Vagina (tissue), 2 donors: Measurements from ENCODE around the gene FAM228B. TPM values are rescaled to one million over a fixed set of nuclear protein-coding genes. Genes with fewer than 3 reads are reported as not detected.

Source experiments
- DNase-seq, 2 donors: peaks; one replicate each; pipeline ENCODE4 v3.0.0-alpha.2; 2017; ENCODE audit errors: extremely low spot score in 2 of 2
- H3K27ac ChIP-seq: fragments of 200-600 bp; sonication (generic); one replicate; pipeline ENCODE4 v1.5.1; 2019
- H3K27me3 ChIP-seq: fragments of 200-600 bp; sonication (generic); one replicate; pipeline ENCODE4 v1.5.1; 2019
- H3K36me3 ChIP-seq, 2 donors: fragments of 200-600 bp; sonication (generic); one replicate each; pipeline ENCODE4 v1.5.1; 2017 to 2019
- H3K4me1 ChIP-seq: fragments of 200-600 bp; sonication (generic); one replicate; pipeline ENCODE4 v1.5.1; 2019
- H3K4me3 ChIP-seq, 2 donors: fragments of 200-600 bp; sonication (generic); 1 replicate in 1 of 2; 2 replicates in 1 of 2; pipeline ENCODE4 v1.5.1; 2016 to 2019
- H3K9me3 ChIP-seq: fragments of 200-600 bp; sonication (generic); one replicate; pipeline ENCODE4 v1.5.1; 2019
- POLR2A ChIP-seq, 2 donors: fragments of 450-650 bp; IDR thresholded peaks; one replicate each; pipeline ENCODE4 v1.6.1; 2017; ENCODE audit warnings: antibody characterized with exemption in 2 of 2, mild to moderate bottlenecking in 2 of 2, moderate library complexity in 2 of 2
- POLR2AphosphoS5 ChIP-seq, 2 donors: sonication (generic); formaldehyde crosslinking; IDR thresholded peaks; one replicate each; pipeline ENCODE4 v1.9.0; 2017; ENCODE audit warnings: antibody characterized with exemption in 2 of 2, mild to moderate bottlenecking in 2 of 2, low read depth in 1 of 2; ENCODE audit not compliant: insufficient read depth in 1 of 2
- intact Hi-C: fragments of 100-400 bp; cut with DNase I; formaldehyde crosslinking; loops from one replicate; pipeline ENCODE4 v1.15.1; 2023
- total RNA-seq: library from RNA; depleted of rRNA; stranded (reverse); fragments of >200 nt; gene quantifications from one replicate; pipeline ENCODE4 v1.2.3, GENCODE V29; 2016
- TF ChIP-seq, protein P1 (sequence below), 3 experiments: fragments of 450-650 bp in 2 of 3; fragments of 200-600 bp in 1 of 3; sonication (generic) in 1 of 3; IDR thresholded peaks; one replicate each; pipeline ENCODE4 v1.5.1; 2017 to 2019; ENCODE audit warnings: antibody characterized with exemption in 3 of 3, mild to moderate bottlenecking in 2 of 3, moderate library complexity in 2 of 3

The FAM228B gene
- total RNA-seq, 1 donor from 2014 or later = 16.5 TPM

DNA sequence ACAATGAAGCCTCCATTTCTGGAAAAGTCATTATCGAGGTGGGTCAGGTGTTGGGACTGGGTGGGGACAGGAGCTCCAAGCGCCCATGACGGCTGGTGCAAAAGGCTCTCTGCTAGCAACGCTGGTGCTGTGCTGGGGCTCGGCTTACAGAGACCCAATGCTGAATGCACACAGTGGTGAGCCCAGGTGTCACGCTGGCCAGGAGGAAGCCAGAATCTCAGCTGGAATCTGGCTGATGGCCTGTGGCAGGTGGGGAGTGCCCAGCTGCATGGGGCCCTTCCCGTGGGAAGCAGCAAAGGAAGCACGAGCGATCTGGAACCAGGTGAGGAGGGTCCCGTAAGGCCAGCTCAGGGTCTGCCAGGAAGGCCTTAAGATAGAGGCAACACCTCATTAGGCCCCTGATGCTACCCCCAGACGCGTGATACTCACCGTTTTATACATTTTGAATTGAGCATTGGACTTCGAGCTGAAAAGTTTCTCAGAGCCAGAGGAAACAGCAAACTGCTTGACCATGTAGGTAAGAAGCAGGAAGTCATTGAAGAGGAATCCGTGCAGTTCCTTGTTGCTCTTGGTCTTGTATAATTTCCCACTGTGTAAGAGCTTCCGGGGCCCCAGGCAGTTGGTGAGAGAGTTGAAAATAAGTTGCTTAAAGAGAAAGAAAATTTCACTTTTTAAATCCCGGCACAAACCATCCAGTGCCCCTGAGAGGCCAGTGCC lies 86.3 kb downstream of the FAM228B start:
- no peak overlapping the region for H3K4me3 ChIP-seq
- H3K27me3 ChIP-seq = no peaks in the 10 kb centered on the region
- no peaks in the 10 kb centered on the region for H3K4me1 ChIP-seq
- H3K27ac ChIP-seq = no peak overlapping the region
- TF ChIP-seq POLR2AphosphoS5 (IDR thresholded peaks at IDR 0.05; ENCODE audit: insufficient read depth in 1 of 2, low read depth in 1 of 2) (no peak), POLR2A (IDR thresholded peaks at IDR 0.05) (no peak)
- TF ChIP-seq, protein P1, sequence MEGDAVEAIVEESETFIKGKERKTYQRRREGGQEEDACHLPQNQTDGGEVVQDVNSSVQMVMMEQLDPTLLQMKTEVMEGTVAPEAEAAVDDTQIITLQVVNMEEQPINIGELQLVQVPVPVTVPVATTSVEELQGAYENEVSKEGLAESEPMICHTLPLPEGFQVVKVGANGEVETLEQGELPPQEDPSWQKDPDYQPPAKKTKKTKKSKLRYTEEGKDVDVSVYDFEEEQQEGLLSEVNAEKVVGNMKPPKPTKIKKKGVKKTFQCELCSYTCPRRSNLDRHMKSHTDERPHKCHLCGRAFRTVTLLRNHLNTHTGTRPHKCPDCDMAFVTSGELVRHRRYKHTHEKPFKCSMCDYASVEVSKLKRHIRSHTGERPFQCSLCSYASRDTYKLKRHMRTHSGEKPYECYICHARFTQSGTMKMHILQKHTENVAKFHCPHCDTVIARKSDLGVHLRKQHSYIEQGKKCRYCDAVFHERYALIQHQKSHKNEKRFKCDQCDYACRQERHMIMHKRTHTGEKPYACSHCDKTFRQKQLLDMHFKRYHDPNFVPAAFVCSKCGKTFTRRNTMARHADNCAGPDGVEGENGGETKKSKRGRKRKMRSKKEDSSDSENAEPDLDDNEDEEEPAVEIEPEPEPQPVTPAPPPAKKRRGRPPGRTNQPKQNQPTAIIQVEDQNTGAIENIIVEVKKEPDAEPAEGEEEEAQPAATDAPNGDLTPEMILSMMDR (IDR thresholded peaks at IDR 0.05) = no peak
- no peak for DNase-seq
- intact Hi-C loops = no loop called here
- peaks cover 0 to 79% of the 10 kb centered on the region in 2 donors for H3K36me3 ChIP-seq
- H3K9me3 ChIP-seq = no peaks in the 10 kb centered on the region

DNA sequence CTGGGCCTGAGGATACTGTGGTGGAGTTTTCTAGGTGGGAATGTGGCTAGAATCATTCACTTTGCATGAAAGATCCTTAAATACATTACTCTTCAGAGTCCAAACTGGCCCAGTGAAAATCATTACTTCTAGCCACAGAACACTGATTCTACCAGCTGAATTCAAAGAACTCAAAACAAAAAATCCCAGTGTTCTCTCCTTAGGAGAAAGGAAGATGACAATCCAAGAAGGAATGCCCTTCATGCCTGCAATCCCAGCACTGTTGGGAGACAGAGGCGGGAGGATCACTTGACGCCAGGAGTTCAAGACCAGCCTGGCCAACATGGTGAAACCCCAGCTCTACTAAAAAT lies 86.8 kb downstream of the FAM228B start:
- H3K4me1 ChIP-seq = no peaks in the 10 kb centered on the region
- H3K4me3 ChIP-seq = no peak overlapping the region
- no peak for DNase-seq
- no peaks in the 10 kb centered on the region for H3K9me3 ChIP-seq
- no peak for TF ChIP-seq POLR2AphosphoS5 (IDR thresholded peaks at IDR 0.05; ENCODE audit: insufficient read depth in 1 of 2, low read depth in 1 of 2)
- TF ChIP-seq POLR2A (IDR thresholded peaks at IDR 0.05) = no peak
- TF ChIP-seq, protein P1 (IDR thresholded peaks at IDR 0.05) = no peak
- H3K27ac ChIP-seq = no peak overlapping the region
- peaks cover 0 to 78% of the 10 kb centered on the region in 2 donors for H3K36me3 ChIP-seq
- intact Hi-C loops = no loop called here
- no peaks in the 10 kb centered on the region for H3K27me3 ChIP-seq

DNA sequence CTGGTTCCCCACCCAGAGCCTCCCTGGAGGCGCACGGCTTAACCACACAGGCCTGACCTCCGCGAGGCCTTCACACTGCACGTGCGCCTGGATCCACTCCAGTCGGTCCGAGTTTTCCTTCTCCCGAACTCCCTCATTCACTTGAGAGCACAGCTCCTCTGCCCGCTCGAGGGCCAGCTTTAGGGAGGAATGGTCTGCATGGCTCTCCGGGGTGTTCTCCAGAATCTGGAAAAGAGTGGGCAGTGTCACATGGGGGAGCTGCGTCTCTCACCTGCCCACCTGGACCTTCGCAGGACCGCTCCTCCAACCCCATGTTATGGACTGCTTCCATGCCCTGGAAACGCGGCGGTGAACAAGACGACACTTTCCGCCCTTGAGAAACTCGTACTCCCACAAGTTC lies 87.5 kb downstream of the FAM228B start:
- Histone ChIP-seq H3K4me1 (no peaks in the 10 kb centered on the region), H3K9me3 (no peaks in the 10 kb centered on the region), H3K27me3 (no peaks in the 10 kb centered on the region), H3K4me3 (no peak overlapping the region), H3K27ac (no peak overlapping the region), H3K36me3 (peaks cover 0 to 75% of the 10 kb centered on the region in 2 donors)
- DNase-seq = no peak
- TF ChIP-seq POLR2A (IDR thresholded peaks at IDR 0.05) (no peak), POLR2AphosphoS5 (IDR thresholded peaks at IDR 0.05; ENCODE audit: insufficient read depth in 1 of 2, low read depth in 1 of 2) (no peak)
- TF ChIP-seq, protein P1 (IDR thresholded peaks at IDR 0.05) = no peak
- intact Hi-C loops = no loop called here

DNA sequence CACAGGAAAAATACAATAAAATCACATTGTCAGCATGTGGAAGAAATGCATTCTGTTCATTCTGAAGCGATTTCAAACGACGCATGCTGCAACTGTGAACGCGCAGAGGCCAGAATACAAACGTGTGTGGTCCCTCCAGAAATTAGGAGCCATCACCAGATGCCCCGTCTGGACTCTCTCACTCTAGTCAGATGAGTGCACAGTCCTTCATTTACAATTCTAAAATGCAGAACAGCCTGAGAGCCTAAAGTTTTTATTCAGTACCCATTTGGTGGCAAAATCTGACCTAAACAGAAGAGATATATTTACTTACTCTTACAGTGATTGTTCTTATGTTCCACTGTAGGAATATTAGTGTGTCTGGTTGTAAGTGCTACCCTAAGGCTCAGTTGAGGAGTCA lies 88.1 kb downstream of the FAM228B start:
- Histone ChIP-seq H3K27me3 (no peaks in the 10 kb centered on the region), H3K9me3 (no peaks in the 10 kb centered on the region), H3K4me1 (no peaks in the 10 kb centered on the region), H3K27ac (no peak overlapping the region), H3K4me3 (no peak overlapping the region), H3K36me3 (peaks cover 0 to 75% of the 10 kb centered on the region in 2 donors)
- DNase-seq = no peak
- TF ChIP-seq POLR2AphosphoS5 (IDR thresholded peaks at IDR 0.05; ENCODE audit: insufficient read depth in 1 of 2, low read depth in 1 of 2) (no peak), POLR2A (IDR thresholded peaks at IDR 0.05) (no peak)
- TF ChIP-seq, protein P1 (IDR thresholded peaks at IDR 0.05) = no peak
- intact Hi-C loops = no loop called here

DNA sequence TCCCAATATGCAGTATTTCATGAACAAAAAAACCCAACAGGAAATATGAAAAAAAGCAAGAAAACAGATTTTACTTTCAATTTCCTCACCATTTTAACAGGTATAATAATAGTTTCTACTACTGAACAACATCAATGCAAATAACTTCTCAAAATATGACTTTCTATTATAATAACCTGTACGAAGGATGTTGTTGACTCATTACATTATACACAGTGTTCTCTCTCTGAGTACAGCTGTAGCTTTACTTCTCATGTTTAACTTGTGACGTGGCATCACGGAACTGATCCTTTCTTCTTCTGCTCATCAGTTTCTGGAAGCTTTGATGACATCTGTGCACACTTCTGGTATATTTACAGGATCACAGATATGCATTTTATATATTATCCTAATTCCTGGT lies 91.6 kb downstream of the FAM228B start:
- intact Hi-C loops = no loop called here
- H3K36me3 ChIP-seq = peaks cover 0 to 75% of the 10 kb centered on the region in 2 donors
- no peaks in the 10 kb centered on the region for H3K27me3 ChIP-seq

More for the DNA sequence above, 91.6 kb downstream of the FAM228B start:
- TF ChIP-seq POLR2AphosphoS5 (IDR thresholded peaks at IDR 0.05; ENCODE audit: insufficient read depth in 1 of 2, low read depth in 1 of 2) = no peak
- TF ChIP-seq, protein P1 (IDR thresholded peaks at IDR 0.05) = no peak
- TF ChIP-seq POLR2A (IDR thresholded peaks at IDR 0.05) = no peak
- H3K9me3 ChIP-seq = no peaks in the 10 kb centered on the region
- H3K4me3 ChIP-seq = no peak overlapping the region
- H3K4me1 ChIP-seq = no peaks in the 10 kb centered on the region
- no peak for DNase-seq
- no peak overlapping the region for H3K27ac ChIP-seq
